Measurements from ENCODE around the gene SRSF4.
"Not testable (repeated sequence)": the region's sequence is repeated elsewhere in the genome, so short reads cannot be mapped to it uniquely, and the experiment has no call there.

Gene SRSF4

GRCh38 chr1:29124366-29125236, 57.1 kb downstream of the SRSF4 start:
- peak; percentile 63 for DNase-seq (ENCODE audit: low read depth)

- DNase-seq (ENCODE audit: low read depth), result no peak
Measured at GRCh38 chr1:29123887-29124365, 57.8 kb downstream of the SRSF4 start, which contains the start of gene TMEM200B. Gene TMEM200B (minus strand): TSS chr1:29123903. CDS start chr1:29121828, 2,075 bp downstream.

GRCh38 chr1:29123053-29123886, 58.4 kb downstream of the SRSF4 start:
- no peak for DNase-seq (ENCODE audit: low read depth)

GRCh38 chr1:29122682-29123052, 59.0 kb downstream of the SRSF4 start:
- DNase-seq (ENCODE audit: low read depth), result peak; percentile 77

- DNase-seq (ENCODE audit: low read depth), result no peak
Measured at GRCh38 chr1:29121936-29122681, 59.6 kb downstream of the SRSF4 start.

- no peak for DNase-seq (ENCODE audit: low read depth)
Measured at GRCh38 chr1:29121516-29121935, 60.2 kb downstream of the SRSF4 start.

GRCh38 chr1:29120947-29121485, 60.7 kb downstream of the SRSF4 start:
- no peak for DNase-seq (ENCODE audit: low read depth)

GRCh38 chr1:29120367-29120766, 61.3 kb downstream of the SRSF4 start:
- DNase-seq (ENCODE audit: low read depth), result no peak

GRCh38 chr1:29119121-29119929, 62.4 kb downstream of the SRSF4 start:
- DNase-seq (ENCODE audit: low read depth), result no peak

GRCh38 chr1:29117381-29117780, 64.3 kb downstream of the SRSF4 start:
- DNase-seq (ENCODE audit: low read depth), result no peak

GRCh38 chr1:29114654-29115053, 67.0 kb downstream of the SRSF4 start:
- no peak for DNase-seq (ENCODE audit: low read depth)

GRCh38 chr1:29113413-29114117, 68.1 kb downstream of the SRSF4 start:
- DNase-seq (ENCODE audit: low read depth), result no peak

GRCh38 chr1:29112705-29113412, 68.8 kb downstream of the SRSF4 start:
- DNase-seq (ENCODE audit: low read depth), result no peak

- not testable (repeated sequence) for DNase-seq (ENCODE audit: low read depth)
Measured at GRCh38 chr1:29108041-29108440, 73.7 kb downstream of the SRSF4 start.

GRCh38 chr1:29105822-29106221, 75.9 kb downstream of the SRSF4 start:
- DNase-seq (ENCODE audit: low read depth), result no peak

GRCh38 chr1:29100487-29100886, 81.2 kb downstream of the SRSF4 start:
- DNase-seq (ENCODE audit: low read depth), result no peak

GRCh38 chr1:29099286-29099685, 82.4 kb downstream of the SRSF4 start:
- no peak for DNase-seq (ENCODE audit: low read depth)
